HG03342 (cell line): ENCODE results near the gene MYL12B.
"Not testable (repeated sequence)": the region's sequence is repeated elsewhere in the genome, so short reads cannot be mapped to it uniquely, and the experiment has no call there.

Experiments
- ATAC-seq: cut with Tn5 transposase; IDR thresholded peaks from one replicate; pipeline ENCODE4 v1.9.1; 2021; ENCODE audit warnings: mild to moderate bottlenecking, moderate library complexity; ENCODE audit not compliant: unreplicated experiment

The MYL12B gene

GRCh38 chr18:3294435-3295080 lies 32.6 kb downstream of the MYL12B start:
- no peak for ATAC-seq

- peak; percentile 99 for ATAC-seq
Measured at GRCh38 chr18:3297025-3297984, 35.4 kb downstream of the MYL12B start.

DNA sequence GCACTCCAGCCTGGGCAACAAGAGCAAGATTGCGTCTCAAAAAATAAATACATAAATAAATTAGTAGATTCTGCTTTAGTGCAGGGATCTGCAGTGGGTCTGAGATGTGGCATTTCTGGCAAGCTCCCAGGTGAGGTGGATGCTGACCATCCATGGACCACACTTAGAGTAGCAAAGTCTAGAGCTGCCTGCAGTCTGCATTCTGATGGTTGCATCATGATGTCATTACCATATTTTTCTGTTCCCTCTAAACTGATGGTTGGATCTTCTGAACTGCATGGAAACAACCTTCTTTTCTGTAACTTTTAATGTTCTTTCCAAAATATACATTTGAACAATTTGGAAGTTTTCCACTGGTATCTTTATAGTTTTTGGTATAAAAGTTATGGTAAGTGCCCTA lies 42.9 kb downstream of the MYL12B start:
- ATAC-seq = no peak

DNA sequence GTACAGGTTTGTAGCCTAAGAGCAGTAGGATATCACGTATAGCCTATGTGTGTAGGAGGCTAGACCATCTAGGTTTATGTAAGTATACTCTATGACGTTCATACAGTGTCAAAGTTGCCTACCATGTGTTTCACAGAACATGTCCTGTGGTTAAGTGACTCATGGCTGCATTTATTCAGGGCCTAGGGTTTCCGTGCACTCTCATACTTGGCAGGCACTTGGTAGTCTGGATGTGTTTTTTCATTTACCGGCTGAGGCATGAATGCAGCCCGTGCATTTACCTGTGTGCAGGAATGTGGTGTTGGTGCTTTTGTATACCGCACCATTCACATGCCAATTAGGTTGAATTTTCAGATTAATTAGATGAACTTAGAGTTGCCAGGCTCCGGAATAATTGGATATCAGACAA lies 43.4 kb downstream of the MYL12B start:
- ATAC-seq = no peak

GRCh38 chr18:3305933-3306332 lies 44.0 kb downstream of the MYL12B start:
- ATAC-seq = no peak

- no peak for ATAC-seq
Measured at GRCh38 chr18:3306391-3306790, 44.5 kb downstream of the MYL12B start.

- ATAC-seq = no peak
Measured at GRCh38 chr18:3313685-3314084, 51.8 kb downstream of the MYL12B start.

GRCh38 chr18:3315344-3315743 lies 53.4 kb downstream of the MYL12B start:
- not testable (repeated sequence) for ATAC-seq

DNA sequence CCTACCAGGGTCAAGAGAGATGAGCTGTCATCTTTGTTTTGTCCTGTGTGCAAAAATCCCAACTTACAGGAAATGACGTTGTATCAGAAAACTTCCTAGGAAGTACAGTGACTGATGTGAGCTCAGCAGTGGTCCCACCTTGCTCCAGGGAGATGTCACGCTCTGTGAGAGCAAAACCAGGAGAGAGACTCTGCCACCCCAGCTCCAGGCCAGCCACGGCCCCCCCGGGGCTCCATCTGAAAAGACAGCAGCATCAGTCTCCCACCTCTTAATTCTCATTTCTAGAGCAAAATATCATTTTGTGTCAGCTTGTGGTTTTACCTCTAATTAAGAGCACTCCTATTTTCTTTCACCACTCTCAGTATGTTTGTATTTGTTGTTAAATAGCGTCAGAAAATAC lies 57.5 kb downstream of the MYL12B start:
- no peak for ATAC-seq

GRCh38 chr18:3319894-3320454 lies 58.0 kb downstream of the MYL12B start:
- ATAC-seq = no peak

DNA sequence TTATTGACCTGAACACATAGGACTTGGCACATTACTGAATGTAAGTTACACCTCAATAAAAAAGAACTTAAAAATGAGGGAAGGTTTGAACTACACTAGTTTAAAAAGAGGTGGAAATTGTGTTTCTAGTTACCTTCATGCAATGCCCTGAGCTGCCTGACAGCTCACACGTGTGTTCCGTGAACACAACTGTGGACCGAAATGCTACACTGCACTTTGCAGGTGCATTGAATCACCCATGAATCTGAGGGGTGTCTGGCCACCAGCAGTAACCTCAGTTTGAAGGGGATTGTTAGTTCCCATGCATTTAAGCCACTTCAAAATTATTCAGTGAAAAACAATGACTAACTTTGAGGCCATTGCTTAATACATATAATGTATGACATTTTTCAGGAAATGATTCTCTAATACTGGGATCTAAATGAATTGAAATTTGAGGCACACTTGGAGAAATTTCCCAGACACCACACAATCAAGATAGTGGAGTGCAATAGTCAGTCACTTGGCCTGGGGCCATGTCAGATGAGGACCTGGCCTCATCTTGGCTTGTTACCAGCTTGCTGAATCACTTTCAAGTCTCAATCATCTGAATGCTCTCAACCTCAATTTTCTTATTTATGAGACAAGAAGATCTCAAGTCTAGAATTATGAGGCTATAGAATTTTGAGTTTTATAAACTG lies 59.3 kb downstream of the MYL12B start:
- ATAC-seq = no peak

GRCh38 chr18:3323900-3324299 lies 62.0 kb downstream of the MYL12B start:
- ATAC-seq = no peak
